NCI-H2196 treated with DMSO at 0.1 percent for 48 hours (cell line): ENCODE data around the gene PCNX1.
"Not testable (repeated sequence)": the region's sequence is repeated elsewhere in the genome, so short reads cannot be mapped to it uniquely, and the experiment has no call there.

Source experiments
- DNase-seq: peaks from one replicate; lab custom pipeline; 2025; ENCODE audit not compliant: unreplicated experiment; lab: John Stamatoyannopoulos, UW

Gene PCNX1

DNA sequence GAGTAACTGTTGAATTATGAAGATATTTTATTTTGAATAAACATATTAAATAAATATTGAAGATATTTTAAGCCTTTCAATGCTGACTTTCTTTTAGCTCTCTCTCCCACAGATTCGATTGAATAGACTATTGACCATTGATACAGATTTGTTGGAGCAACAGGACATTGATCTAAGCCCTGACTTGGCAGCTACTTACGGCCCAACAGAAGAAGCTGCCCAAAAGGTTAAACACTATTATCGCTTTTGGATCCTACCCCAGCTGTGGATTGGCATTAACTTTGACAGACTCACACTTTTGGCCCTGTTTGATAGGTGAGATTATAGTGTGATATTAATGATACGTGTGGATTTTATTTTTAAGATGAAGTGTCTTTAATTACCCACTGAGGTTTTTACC is 105.6 kb downstream of the PCNX1 start:
- no peak for DNase-seq

DNA sequence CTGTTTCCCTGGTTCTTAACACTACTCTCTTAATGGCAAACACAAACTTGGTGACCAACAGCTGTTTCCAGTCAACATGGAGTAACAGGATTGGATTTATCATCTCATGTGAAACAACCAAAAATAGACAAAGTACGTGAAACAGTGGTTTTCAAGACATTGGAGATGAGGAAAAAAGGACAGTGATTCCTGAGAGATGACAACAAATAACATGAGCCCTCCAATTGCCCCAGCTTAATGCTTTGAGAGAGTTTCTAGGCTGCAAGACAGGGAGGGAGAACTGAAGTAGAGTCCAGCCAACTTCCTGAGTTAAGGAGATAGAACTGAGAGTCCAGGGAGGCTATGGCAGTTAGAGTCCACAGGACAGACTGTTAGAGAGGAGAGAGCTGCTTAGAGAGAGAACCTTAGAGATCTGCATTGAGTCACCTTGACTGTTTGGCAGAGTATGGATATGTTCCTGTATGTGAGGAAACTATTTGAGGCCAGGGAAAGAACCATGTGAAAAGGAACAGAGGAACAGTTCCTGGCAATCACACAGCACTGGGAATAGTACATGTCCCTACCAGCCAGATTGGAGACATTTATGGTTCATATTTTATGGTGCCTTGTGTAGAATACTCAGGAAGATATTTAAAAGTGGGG is 106.4 kb downstream of the PCNX1 start:
- DNase-seq, result no peak

DNA sequence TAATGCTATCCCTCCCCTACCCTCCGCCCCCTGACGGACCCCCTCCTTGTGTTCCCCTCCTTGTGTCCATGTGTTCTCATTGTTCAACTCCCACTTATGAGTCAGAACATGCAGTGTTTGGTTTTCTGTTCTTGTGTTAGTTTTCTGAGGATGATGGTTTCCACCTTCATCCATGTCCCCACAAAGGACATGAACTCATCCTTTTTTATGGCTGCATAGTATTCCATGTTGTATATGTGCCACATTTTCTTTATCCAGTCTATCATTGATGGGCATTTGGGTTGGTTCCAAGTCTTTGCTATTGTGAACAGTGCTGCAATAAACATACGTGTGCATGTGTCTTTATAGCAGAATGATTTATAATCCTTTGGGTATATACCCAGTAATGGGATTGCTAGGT is 112.7 kb downstream of the PCNX1 start:
- DNase-seq, result not testable (repeated sequence)

GRCh38 chr14:71021347-71022011 is 114.2 kb downstream of the PCNX1 start:
- no peak for DNase-seq

GRCh38 chr14:71022012-71022869 is 115.0 kb downstream of the PCNX1 start:
- DNase-seq, result no peak

- DNase-seq, result no peak
Observed at GRCh38 chr14:71022939-71023338, 115.7 kb downstream of the PCNX1 start.

- no peak for DNase-seq
Observed at GRCh38 chr14:71029236-71029781, 122.0 kb downstream of the PCNX1 start.

GRCh38 chr14:71031000-71031399 is 123.7 kb downstream of the PCNX1 start:
- DNase-seq, result no peak

DNA sequence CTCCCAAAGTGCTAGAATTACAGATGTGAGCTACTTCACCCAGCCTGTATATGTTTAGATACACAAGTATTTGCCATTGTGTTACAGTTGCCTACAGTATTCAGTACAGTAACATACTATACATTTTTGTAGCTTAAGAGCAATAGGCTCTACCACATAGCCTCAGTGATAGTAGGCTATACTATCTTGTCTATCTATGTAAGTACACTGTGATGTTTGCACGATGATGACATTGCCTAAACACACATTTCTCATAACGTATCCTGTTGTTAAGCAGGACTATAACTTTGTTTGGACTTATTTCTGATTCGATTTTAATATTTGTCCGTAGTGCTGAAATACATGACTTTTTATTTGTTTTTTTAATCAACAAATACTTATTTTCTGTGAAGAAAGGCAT is 129.2 kb downstream of the PCNX1 start:
- DNase-seq, result no peak

DNA sequence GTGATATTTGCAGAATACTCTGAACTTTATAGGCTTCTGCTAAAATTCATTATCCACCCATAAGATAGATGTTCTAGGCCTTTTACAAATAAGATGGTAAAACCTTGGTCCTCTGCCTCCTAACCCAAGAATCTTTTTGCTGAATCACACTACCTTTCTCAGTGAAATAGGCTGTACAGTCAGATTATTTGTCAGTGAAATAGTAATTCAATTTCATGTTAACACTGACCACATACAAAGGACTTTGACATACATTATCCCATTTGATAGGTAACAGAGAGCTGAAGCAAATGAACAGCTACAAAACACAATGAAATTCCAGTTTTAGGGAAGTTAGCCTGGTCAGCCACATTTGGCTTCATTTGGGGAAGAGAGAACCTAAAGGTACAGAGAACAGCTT is 141.1 kb downstream of the PCNX1 start:
- no peak for DNase-seq

GRCh38 chr14:71049435-71050133 is 142.3 kb downstream of the PCNX1 start:
- DNase-seq, result no peak

DNA sequence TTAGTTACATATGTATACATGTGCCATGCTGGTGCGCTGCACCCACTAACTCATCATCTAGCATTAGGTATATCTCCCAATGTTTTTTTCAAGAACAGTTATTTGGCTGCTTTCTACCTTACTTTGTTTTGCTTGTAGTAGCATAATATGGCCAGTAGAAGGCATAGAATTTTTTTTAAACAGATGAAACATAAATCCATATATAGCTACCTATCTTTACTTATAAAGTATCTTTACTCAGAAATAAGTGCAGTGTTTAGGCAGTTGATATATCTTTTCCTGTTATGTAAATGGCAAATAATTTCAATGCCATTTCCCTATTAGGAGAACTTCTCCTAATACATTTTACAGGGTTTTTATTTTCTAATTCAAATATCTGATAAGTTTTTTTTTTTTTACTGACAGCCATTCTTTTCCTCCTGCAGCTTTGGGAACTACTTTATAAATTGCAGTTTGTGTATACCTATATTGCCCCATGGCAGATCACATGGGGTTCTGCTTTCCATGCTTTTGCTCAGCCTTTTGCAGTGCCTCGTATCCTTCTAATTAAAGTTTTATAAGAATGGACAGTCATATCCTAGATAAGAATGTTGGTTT is 143.1 kb downstream of the PCNX1 start:
- no peak for DNase-seq

DNA sequence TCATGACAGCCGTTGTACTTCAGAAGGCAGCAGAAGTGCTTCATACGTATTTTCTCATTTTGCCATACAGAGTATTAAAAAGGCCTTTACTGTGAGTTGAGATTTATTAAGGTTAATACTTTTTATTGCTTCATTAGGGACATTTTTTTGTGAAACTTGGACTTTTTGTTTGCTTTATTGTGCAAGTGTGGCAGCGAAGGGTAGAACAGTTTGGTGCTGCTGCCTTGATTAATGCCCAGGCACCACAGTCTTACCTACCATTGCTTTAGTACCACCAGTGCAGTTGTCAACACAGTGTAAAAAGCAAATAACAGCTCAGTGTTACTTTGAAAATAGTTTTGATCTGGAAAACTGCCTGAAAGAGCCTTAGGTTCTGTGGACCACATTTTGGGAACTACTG is 147.4 kb downstream of the PCNX1 start:
- DNase-seq, result no peak

DNA sequence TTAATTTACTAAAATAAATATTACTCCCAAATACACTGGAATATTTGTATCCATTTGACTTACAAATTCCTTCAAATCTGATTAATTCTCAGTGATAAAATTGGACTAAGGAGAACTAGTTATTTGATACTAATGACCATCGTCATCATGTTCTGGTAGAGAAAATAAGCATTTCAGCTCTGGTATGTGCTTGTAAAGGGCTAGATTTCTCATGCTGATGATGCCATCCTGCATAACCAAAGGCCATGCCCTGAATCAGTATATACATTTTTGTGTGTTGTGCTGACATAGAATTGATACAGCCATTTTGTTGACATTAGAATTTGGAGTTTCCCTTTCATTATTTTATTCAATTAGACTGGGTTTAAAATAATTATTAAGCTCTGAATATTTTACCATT is 148.9 kb downstream of the PCNX1 start:
- no peak for DNase-seq

- DNase-seq, result no peak
Observed at GRCh38 chr14:71060274-71060673, 153.0 kb downstream of the PCNX1 start.

DNA sequence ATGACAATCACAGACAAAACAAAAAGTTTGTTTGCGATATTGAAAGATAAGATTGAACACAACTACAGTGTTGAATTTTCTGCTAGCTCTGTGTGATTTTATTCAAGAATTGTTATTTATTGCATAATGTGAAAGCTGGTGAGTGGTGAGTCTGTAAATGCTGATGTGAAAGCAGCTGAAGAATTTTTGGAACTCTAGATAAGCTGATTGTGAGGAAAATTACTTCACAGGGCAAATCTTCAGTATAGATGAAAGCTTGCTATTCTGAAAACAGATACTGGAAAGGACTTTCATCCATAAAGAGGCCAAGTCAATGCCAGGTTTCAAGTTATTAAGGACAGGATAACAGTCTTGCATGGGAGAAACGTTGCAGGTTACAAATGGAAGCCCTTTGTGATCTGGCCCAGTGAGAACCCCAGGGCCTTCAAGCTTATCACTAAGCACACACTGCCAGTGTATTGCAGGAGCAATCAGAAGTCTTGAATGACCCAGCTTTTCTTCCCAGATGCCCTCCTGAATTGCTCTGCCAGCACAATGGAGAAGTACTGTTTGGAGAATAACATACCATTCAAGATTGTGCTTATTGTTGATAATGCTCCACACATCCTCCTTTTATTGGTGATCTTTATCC is 153.7 kb downstream of the PCNX1 start:
- DNase-seq, result no peak

- no peak for DNase-seq
Observed at GRCh38 chr14:71061458-71061857, 154.2 kb downstream of the PCNX1 start.

DNA sequence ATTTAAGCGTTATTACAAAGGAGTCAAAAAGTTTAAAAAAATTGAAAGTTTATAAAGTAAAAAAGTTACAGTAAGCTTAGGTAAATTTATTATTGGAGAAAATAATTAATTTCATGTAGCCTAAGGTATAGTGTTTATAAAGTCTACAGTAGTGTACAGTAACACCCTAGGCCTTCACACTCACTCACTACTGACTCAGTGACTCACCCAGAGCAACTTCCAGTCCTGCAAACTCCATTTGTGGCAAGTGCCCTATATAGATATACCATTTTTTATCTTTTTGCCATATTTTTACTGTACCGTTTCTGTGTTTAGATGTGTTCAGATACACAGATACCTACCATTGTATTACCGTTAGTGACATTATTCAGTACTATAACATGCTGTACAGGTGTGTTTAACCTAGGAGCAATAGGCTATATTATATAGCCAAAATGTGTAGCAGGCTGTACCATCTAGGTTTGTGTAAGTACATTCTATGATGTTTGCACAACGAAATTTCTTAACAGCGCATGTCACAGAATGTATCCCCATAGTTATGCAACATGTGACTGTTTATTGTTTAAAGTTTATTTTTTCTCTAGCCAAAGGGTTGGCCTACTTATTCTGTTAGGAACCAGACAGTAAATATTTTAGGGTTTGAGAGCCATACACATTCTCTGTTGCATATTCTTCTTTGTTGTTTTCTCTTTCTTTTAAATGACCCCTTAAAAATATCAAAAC is 155.5 kb downstream of the PCNX1 start:
- no peak for DNase-seq

DNA sequence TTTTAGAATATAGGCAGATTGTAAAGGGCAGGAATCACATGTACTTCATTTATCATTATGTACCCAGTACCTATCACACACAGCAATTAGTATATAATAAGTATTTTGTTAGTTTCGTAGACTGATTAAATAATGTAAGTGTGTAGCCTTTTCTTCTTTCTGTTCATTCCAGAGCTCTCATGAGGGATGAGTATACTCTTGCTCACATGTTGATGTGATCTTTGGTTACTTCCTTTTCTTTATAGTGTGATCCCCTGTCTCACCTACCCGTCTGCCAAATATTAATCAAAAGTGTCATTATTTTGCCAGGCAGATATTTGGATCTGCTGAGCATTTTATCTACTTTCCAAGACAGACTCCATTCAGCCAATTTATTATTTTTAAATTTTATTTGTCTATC is 156.1 kb downstream of the PCNX1 start:
- no peak for DNase-seq

DNA sequence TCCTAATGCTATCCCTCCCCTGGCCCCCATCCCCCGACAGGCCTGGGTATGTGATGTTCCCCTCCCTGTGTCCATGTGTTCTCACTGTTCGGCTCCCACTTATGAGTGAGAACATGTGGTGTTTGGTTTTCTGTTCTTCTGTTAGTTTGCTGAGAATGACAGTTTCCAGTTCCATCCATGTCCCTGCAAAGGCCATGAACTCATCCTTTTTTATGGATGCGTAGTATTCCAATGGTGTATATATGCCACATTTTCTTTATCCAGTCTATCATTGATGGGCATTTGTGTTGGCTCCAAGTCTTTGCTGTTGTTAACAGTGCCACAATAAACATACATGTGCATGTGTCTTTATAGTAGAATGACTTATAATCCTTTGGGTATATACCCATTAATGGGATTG is 157.5 kb downstream of the PCNX1 start:
- DNase-seq, result not testable (repeated sequence)
